ENCODE measurements around the gene FKBP15. TPM values are rescaled to one million over a fixed set of nuclear protein-coding genes. Genes with fewer than 3 reads are reported as not detected.
A peak's percentile ranks its signal among the peaks of the same experiment; 100 is the strongest.

The FKBP15 gene
- total RNA-seq, 1 donor from 2014 or later, result 26.4 TPM

DNA sequence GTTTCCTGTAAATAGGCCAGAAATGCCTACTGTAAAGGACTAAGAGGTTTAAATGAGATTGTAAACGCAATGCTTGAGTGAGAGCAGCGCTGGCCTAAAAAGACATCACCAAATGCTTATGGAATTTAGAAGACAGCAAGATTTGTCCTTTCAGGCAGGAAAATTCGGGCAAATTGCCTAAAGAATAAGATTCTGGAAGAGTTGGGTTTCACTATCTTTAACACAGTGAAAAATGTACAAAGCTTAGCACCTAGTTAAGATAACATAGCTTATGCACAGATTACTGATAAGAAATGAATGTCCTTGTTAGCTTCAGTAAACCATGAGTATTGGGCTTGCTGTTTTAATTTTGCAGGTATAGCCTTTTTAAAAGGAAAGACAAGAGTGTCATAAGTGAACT is 4.7 kb downstream of the FKBP15 start:
- Histone ChIP-seq H3K79me2 (ENCODE audit: insufficient read depth, low read length) (peaks cover 73% of the 10 kb centered on the region), H2AFZ (ENCODE audit: low read depth, low read length) (no peak overlapping the region), H3K4me2 (ENCODE audit: low read length) (no peak overlapping the region), H3K9ac (ENCODE audit: low read length) (no peak overlapping the region), H3K27me3 (ENCODE audit: insufficient read depth, low read length) (no peaks in the 10 kb centered on the region), H3K4me3 (ENCODE audit: insufficient read depth, low read depth, low read length) (no peak overlapping the region), H3K9me3 (ENCODE audit: insufficient read depth, low read depth, low read length) (no peaks in the 10 kb centered on the region), H3K4me1 (ENCODE audit: insufficient read depth, low read length) (peaks cover 13% of the 10 kb centered on the region), H3K27ac (ENCODE audit: low read depth, low read length) (no peak overlapping the region), H4K20me1 (ENCODE audit: insufficient read depth, low read length) (peaks cover 39% of the 10 kb centered on the region), H3K36me3 (ENCODE audit: insufficient read depth, low read length) (peaks cover 3% of the 10 kb centered on the region)
- FAIRE-seq, result no peak
- no peak for DNase-seq (ENCODE audit: low read depth)
- Mint-ChIP-seq H3K36me3 (ENCODE audit: low read depth, unreplicated experiment) (peaks cover 11% of the 10 kb centered on the region), H3K4me1 (ENCODE audit: low read depth, unreplicated experiment) (peaks cover 15% of the 10 kb centered on the region), H3K4me3 (ENCODE audit: unreplicated experiment) (no peak overlapping the region), H3K27ac (ENCODE audit: unreplicated experiment) (no peak overlapping the region), H3K9me3 (ENCODE audit: unreplicated experiment) (no peaks in the 10 kb centered on the region), H3K27me3 (ENCODE audit: low read depth, unreplicated experiment) (no peaks in the 10 kb centered on the region)
- TF ChIP-seq EZH2 (IDR thresholded peaks at IDR 0.05; ENCODE audit: insufficient read depth, low read length), result no peak
- TF ChIP-seq, protein P1, sequence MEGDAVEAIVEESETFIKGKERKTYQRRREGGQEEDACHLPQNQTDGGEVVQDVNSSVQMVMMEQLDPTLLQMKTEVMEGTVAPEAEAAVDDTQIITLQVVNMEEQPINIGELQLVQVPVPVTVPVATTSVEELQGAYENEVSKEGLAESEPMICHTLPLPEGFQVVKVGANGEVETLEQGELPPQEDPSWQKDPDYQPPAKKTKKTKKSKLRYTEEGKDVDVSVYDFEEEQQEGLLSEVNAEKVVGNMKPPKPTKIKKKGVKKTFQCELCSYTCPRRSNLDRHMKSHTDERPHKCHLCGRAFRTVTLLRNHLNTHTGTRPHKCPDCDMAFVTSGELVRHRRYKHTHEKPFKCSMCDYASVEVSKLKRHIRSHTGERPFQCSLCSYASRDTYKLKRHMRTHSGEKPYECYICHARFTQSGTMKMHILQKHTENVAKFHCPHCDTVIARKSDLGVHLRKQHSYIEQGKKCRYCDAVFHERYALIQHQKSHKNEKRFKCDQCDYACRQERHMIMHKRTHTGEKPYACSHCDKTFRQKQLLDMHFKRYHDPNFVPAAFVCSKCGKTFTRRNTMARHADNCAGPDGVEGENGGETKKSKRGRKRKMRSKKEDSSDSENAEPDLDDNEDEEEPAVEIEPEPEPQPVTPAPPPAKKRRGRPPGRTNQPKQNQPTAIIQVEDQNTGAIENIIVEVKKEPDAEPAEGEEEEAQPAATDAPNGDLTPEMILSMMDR (IDR thresholded peaks at IDR 0.05; ENCODE audit: insufficient read depth, low read depth, low read length), result no peak

DNA sequence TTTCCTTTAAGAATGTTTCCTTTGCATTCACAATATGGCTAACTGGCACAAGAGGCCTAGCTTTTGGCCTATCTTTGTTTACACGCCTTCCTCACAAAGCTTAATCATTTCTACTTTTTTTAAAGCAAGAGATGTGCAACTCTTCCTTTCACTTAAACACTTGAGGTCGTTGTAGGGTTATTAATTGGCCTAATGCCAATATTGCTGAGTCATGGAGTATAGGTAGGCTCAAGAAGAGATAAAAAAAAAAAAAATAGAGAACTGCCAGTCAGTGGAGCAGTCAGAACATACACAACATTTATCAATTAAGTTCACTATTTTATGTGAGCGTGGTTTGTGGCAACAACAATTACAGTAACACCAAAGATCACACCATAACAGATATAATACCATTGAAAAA is 5.9 kb downstream of the FKBP15 start:
- Histone ChIP-seq H4K20me1 (ENCODE audit: insufficient read depth, low read length) (peaks cover 38% of the 10 kb centered on the region), H3K9me3 (ENCODE audit: insufficient read depth, low read depth, low read length) (no peaks in the 10 kb centered on the region), H3K9ac (ENCODE audit: low read length) (no peak overlapping the region), H3K4me1 (ENCODE audit: insufficient read depth, low read length) (peaks cover 8% of the 10 kb centered on the region), H3K27ac (ENCODE audit: low read depth, low read length) (no peak overlapping the region), H3K79me2 (ENCODE audit: insufficient read depth, low read length) (peaks cover 63% of the 10 kb centered on the region), H2AFZ (ENCODE audit: low read depth, low read length) (no peak overlapping the region), H3K27me3 (ENCODE audit: insufficient read depth, low read length) (no peaks in the 10 kb centered on the region), H3K4me3 (ENCODE audit: insufficient read depth, low read depth, low read length) (no peak overlapping the region), H3K36me3 (ENCODE audit: insufficient read depth, low read length) (peaks cover 3% of the 10 kb centered on the region), H3K4me2 (ENCODE audit: low read length) (no peak overlapping the region)
- no peaks in the 10 kb centered on the region for H3K9me3 Mint-ChIP-seq (ENCODE audit: unreplicated experiment)
- peaks cover 13% of the 10 kb centered on the region for H3K36me3 Mint-ChIP-seq (ENCODE audit: low read depth, unreplicated experiment)
- no peak overlapping the region for H3K4me3 Mint-ChIP-seq (ENCODE audit: unreplicated experiment)
- FAIRE-seq, result no peak
- no peaks in the 10 kb centered on the region for H3K27me3 Mint-ChIP-seq (ENCODE audit: low read depth, unreplicated experiment)
- TF ChIP-seq, protein P1 (IDR thresholded peaks at IDR 0.05; ENCODE audit: insufficient read depth, low read depth, low read length), result no peak
- no peak for TF ChIP-seq EZH2 (IDR thresholded peaks at IDR 0.05; ENCODE audit: insufficient read depth, low read length)
- peaks cover 15% of the 10 kb centered on the region for H3K4me1 Mint-ChIP-seq (ENCODE audit: low read depth, unreplicated experiment)
- H3K27ac Mint-ChIP-seq (ENCODE audit: unreplicated experiment), result no peak overlapping the region
- peak; percentile 41 for DNase-seq (ENCODE audit: low read depth)

DNA sequence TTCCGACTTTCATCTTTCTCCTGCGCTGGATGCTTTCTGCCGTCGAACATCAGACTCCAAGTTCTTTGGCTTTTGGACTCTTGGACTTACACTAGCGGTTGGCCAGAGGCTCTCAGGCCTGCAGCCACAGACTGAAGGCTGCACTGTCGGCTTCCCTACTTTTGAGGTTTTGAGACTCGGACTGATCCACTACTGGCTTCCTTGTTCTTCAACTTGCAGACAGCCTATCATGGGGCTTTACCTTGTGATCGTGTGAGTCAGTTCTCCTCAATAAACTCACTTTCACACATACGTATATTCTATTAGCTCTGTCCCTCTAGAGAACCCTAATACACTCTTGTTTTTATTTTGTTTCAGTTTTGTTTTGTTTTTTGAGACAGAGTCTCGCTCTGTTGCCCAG is 10.3 kb downstream of the FKBP15 start:
- no peak overlapping the region for H3K4me3 Mint-ChIP-seq (ENCODE audit: unreplicated experiment)
- Histone ChIP-seq H3K27me3 (ENCODE audit: insufficient read depth, low read length) (no peaks in the 10 kb centered on the region), H3K9me3 (ENCODE audit: insufficient read depth, low read depth, low read length) (no peaks in the 10 kb centered on the region), H3K79me2 (ENCODE audit: insufficient read depth, low read length) (peaks cover 25% of the 10 kb centered on the region), H3K9ac (ENCODE audit: low read length) (no peak overlapping the region), H3K27ac (ENCODE audit: low read depth, low read length) (no peak overlapping the region), H3K36me3 (ENCODE audit: insufficient read depth, low read length) (peaks cover 11% of the 10 kb centered on the region), H3K4me3 (ENCODE audit: insufficient read depth, low read depth, low read length) (no peak overlapping the region), H4K20me1 (ENCODE audit: insufficient read depth, low read length) (peaks cover 14% of the 10 kb centered on the region), H3K4me2 (ENCODE audit: low read length) (no peak overlapping the region), H2AFZ (ENCODE audit: low read depth, low read length) (no peak overlapping the region), H3K4me1 (ENCODE audit: insufficient read depth, low read length) (no peaks in the 10 kb centered on the region)
- no peaks in the 10 kb centered on the region for H3K9me3 Mint-ChIP-seq (ENCODE audit: unreplicated experiment)
- FAIRE-seq, result no peak
- TF ChIP-seq, protein P1 (IDR thresholded peaks at IDR 0.05; ENCODE audit: insufficient read depth, low read depth, low read length), result no peak
- TF ChIP-seq EZH2 (IDR thresholded peaks at IDR 0.05; ENCODE audit: insufficient read depth, low read length), result no peak
- no peaks in the 10 kb centered on the region for H3K27me3 Mint-ChIP-seq (ENCODE audit: low read depth, unreplicated experiment)
- peaks cover 15% of the 10 kb centered on the region for H3K36me3 Mint-ChIP-seq (ENCODE audit: low read depth, unreplicated experiment)
- DNase-seq (ENCODE audit: low read depth), result no peak
- peaks cover 7% of the 10 kb centered on the region for H3K4me1 Mint-ChIP-seq (ENCODE audit: low read depth, unreplicated experiment)
- no peak overlapping the region for H3K27ac Mint-ChIP-seq (ENCODE audit: unreplicated experiment)

Data from astrocyte (in vitro differentiated cells and primary cell).